Glomerular visceral epithelial cell (primary cell): Measurements from ENCODE around the gene GATB.
"Not testable (repeated sequence)": the region's sequence is repeated elsewhere in the genome, so short reads cannot be mapped to it uniquely, and the experiment has no call there.

Experiments used
- DNase-seq: peaks from one replicate; pipeline ENCODE4 v3.0.0-alpha.2; 2016; ENCODE audit errors: extremely low spot score

The GATB gene

GRCh38 chr4:151731670-151732069 is 29.1 kb downstream of the GATB start:
- DNase-seq: not testable (repeated sequence)

- peak; percentile 60 for DNase-seq
Measured at GRCh38 chr4:151729731-151730559, 30.9 kb downstream of the GATB start.

GRCh38 chr4:151728679-151729078 is 32.1 kb downstream of the GATB start:
- no peak for DNase-seq

- no peak for DNase-seq
Measured at GRCh38 chr4:151728006-151728405, 32.8 kb downstream of the GATB start.

DNA sequence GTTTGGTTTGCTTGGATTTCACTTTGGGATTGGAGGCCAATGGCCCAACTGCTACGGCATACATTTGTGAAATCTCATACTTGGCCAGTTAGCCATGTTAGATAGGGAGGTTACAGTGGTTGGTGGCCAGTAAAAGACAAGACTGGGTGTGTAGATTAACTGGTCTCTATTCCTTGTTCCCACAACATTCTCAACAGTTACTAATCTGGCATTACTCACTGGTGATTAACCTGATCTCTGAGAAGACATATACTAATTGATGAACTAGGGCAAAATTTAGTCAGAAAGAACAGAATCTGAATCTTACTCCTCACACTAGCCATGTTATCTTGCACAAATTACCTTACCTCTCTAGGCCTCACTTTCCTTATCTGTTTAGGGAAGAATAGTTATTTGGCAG is 33.4 kb downstream of the GATB start:
- no peak for DNase-seq

DNA sequence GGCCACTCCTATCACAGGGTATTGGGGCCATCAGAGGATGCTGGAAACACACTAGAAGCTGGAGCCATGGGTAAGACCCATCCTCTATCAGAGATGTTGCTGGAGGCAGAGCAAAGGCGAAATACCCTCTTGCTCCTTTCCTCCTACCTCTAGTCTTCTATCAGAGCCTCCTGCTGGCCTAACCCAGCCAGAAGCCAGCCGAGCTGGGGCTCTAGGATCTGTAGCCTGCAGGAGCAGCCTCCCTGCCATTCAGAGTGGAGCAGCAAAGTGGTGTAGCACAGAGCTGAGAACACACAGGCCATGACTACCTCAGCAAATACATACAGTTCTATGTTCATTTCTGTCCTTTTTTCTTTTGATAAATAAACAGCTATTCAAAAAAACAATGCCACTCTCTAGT is 35.7 kb downstream of the GATB start:
- DNase-seq: no peak

- no peak for DNase-seq
Measured at GRCh38 chr4:151721916-151722315, 38.9 kb downstream of the GATB start.

GRCh38 chr4:151721466-151721865 is 39.3 kb downstream of the GATB start:
- no peak for DNase-seq

DNA sequence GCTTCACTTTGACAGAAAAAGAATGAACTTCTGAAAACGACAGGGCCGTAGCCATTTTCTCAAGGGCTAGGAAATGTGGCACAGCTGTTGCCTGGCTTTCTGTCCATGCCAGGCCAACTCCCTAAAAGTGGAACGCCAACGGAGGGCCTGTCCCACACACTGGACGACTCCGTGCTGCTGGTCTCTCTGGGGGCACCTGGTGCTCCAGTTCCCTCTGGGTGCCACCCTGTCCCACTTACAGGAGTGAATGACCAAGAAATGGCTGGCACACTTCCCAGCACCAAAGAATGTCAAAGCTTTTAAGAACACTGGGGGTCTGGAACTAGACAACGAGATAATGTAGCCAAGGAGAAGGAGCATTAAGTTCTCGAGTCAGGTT is 40.9 kb downstream of the GATB start:
- no peak for DNase-seq

DNA sequence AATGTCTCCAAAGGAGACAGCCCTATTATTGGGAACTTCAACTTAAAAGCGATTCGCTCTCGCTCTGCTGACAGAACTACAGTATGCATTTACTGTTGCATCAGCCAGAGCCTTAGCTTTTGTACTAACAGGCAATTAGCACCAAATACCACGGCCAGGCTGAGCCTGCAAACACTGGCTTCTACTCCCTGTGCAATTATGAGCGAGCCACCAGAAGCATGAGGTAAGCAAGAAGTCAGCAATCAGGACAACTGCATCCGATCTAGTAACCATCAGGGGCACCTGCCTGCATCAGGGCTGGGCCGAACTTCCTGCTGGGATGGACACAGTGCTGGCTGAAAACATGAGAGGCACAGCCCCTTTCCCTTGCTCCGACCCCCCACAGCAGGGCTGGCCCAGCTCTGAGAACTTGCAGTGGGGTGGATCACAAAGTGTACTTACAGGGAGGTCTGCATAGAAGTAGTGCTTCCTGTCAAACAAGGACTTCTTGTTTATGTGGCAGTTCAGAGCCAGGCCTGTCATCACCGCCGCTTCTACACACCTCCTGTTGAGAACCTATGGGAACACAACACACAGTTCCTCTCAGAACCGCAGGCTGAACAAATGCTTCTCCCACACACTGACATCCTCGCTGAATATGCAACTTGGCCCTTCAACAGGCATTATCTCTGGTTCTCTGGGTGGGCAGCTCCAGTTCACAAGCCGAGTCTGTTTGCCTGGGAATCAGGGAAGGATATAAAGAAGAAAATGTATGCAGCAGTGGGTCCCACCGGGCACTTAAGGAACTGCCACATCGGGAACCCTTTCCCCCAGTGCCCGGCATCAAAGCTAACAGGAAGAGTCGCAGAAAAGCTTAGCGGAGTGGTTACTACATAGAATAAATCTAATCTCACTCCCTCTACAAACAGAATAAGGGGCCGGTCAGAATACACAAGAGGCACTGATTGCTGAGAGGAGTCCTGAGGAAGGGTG is 41.5 kb downstream of the GATB start:
- no peak for DNase-seq

DNA sequence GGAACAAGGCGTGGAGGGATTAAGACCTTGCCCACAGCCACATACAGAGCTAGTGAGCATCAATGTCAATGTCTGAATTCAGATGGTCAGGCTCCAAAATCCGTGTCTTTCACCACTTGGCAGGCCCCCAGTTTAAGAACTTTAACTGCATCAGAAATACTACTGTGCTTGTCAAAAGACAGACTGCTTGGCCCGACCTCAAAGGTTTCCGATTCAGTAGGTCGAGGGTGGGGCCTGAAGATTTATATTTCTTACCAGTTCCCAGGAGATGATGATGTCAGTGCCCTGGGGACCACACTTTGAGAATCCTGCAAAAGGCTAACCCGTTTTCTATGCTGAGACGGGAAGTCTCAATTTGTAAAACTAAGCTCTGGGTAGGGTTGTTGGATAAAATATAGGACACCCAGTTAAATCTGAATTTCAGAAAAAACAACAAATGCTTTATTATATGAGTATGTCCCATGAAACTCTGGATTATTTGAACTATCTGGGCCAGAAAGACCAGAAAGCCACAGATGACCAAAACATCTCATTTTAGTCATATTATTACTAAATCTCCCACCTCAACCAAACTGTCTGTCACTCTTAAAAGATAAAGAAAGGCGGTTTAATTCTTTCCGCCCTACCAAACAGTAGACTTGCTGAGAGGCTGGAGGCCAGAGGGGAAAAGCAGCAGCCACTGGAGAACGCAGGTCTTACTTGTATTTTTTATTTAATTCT is 42.7 kb downstream of the GATB start:
- no peak for DNase-seq

- no peak for DNase-seq
Measured at GRCh38 chr4:151717314-151717713, 43.5 kb downstream of the GATB start.

DNA sequence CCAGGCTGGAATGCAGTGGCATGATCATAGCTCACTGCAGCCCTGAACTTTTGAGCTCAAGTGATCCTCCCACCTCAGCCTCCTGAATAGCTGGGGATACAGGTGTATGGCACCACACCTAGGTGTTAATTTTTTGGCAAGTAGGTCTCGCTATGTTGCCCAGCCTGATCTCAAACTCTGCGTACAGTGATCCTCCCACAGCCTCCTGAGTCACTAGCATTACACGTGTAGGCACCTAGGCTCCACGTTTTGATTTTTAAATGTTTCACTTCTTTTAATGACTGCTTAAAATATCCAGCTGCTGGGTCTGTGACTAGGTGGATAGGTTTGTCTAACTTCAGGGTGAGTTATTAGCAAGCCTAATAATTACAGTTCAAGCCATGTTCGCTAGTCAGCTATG is 44.5 kb downstream of the GATB start:
- no peak for DNase-seq

DNA sequence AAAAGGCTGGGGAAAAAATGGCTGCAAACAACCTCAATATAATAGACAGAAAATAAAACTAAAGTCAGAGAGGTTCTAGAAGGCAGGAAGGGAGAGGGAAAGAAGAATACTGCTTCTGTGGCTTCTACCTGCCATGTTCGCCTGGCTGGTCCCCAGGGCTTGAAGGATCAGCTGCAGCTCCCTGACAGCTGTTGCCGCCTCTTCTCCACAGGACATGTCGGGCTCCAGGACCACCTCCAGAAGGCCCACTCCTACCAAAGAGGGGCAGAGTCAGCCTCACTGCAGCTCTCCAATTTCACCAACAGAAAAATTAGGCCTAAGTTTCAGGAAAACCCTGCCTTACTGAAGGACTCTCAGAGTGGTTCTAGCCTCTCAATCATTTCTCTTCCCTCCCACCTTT is 44.9 kb downstream of the GATB start:
- DNase-seq: no peak

DNA sequence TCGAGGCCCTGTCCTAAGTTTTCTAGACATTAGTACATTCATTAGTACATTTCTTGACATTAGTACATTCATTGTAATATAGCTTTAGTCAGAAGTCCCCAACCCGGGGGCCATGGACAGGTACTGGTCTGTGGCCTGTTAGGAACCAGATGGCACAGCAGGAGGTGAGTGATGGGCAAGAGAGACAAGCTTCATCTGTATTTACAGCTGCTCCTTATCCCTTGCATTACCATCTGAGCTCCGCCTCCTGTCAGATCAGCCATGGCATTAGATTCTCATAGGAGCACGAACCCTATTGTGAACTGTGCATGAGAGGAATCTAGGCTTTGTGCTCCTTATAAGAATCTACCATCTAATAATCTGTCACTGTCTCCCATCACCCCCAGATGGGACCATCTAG is 48.0 kb downstream of the GATB start:
- no peak for DNase-seq

DNA sequence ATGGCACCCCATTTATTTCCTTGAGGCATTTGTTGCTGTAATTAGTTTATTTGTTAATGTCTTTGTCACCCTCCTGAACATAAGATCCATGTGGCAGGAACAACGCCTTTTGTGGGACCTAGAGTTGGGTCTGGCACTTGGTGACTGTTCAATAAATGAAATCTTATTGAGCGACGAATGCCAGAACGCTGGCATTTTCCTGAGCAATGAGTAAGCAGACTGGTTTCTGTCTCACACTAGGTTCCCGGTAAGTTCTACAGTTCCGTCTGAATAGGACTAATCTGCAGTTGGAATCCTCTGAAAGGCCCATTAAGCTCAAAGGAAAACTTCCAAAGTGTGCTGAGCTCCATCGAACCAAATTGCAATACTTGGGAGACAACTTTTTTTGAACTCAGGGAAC is 49.2 kb downstream of the GATB start:
- no peak for DNase-seq

DNA sequence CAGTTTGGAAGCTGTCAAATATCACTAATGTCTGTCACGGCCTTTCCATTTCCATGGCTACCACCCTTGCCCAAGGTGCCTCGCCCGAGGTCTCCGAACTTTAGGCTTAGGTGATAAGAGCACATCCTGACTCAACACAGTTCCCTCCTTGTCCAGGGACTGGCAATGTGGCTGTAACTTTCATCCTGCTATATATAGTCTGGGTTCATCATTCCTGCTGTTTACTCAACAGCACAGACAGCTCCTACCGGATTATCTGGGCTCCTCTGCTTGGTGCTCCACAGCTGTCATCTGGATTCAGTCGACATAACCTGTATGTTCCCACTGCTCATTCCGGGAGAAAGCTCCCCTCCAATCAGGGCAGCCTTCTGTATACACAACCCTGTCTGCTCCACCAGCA is 51.2 kb downstream of the GATB start:
- DNase-seq: no peak

GRCh38 chr4:151709071-151709470 is 51.7 kb downstream of the GATB start:
- DNase-seq: no peak

DNA sequence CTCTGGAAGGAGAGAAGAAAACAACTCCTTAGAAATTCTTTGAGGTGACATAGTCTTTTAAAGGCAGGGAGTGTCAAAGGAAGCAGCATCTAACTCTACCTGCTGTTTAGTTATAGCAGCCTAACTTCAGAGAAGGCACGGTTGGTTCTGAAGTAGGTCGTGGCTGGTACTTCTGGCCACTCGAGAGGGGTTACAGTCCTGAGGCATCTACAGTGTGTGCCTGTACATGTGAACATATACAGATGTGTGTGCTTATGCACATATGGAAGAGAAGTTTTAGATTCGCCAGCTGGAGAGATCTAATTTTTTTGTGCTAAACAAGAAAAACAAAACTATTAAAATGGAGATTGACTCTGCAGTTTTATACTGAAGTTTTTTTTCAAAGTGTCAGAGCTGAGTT is 52.7 kb downstream of the GATB start:
- DNase-seq: no peak

DNA sequence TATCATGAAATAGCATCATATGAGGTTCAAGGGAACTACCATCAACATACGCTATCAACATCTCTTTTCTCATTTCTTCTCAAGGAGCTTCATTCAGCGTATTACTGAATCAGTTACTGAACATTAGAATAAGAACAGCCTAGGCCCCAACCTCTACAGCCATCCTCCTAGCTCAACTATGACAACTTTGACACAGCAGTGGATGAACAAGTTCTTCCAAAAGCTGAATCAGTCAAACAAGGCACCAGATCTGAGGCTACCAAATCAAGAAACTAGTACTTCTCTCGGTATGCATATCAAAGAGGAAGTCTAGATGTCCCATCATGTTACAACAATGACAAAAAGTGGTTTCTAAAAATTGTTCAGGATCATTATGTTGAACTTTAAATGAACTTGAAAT is 57.4 kb downstream of the GATB start:
- DNase-seq: no peak

- no peak for DNase-seq
Measured at GRCh38 chr4:151702256-151702655, 58.6 kb downstream of the GATB start.
